ENCODE measurements around the gene GPSM3.

The GPSM3 gene

DNA sequence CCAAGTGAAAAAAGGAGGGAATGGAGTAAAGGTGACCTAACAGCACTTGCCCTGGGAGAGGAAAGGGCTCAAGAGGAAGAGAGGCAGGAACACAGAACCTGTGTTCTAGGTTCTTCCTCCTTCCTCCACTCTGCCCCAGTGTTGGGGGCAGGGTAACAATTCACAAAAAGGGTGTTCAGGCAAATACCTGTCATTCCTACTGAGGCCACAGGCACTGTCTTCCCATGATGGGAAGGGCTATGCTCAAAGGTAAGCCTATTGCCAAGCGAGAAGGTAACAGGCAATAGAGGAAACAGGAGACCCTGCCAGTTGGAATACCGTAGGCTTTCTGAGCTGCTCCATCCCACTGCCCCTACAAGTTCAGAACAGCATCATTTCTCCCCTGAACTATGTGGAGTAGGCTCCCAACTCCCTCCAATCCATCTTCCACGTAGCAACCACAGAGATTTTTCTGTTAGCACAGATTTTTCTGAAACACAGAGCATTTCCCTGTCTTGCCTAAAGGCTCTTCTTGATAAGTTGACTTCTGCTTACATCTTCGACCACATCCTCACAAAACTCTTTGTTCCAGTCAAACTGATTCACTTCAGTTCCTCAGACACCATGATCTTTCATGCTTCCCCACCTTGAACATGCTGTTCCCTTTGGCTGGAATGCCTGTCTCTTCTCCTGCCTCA, 19.3 kb downstream of the GPSM3 start:
- no peak for DNase-seq (ENCODE audit: low spot score)

DNA sequence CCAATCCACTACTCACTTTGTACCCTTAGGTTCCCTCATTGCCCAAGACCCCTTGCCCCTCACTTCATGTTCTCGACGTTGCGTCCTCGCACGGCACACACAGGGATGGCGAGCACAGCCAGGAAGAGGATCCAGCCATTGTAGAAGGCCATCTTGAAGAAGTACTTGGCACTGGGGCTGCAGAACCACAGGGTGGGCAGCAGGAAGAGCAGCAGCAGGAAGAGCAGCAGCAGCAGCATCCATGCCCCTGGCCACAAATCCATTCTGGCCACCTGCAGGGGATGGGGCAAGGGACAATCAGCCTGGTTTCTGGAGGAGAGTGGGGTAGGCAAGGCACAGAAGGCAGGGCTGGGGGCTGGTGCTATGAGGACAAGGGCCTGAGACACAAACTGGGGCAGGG, 21.2 kb downstream of the GPSM3 start:
- DNase-seq (ENCODE audit: low spot score) = no peak

DNA sequence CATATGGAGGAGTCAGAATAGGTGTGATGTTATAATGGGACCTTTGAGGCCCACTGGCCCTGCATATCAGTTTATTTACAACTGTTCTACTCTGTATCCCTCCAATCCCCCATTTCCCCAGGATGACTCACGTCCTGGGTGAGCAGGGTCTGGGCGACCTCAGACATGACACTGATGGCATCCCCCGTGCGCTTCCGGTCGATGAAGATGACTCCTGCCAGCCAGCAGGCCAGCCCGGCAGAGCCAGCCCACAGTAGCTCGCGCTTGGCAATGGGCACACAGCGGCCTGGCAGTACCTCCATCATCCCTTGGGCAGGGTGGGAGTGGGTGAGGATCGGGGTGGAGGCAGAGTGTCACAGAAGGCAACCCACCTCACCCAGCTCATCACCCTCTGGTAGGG, 22.1 kb downstream of the GPSM3 start:
- DNase-seq (ENCODE audit: low spot score) = no peak

DNA sequence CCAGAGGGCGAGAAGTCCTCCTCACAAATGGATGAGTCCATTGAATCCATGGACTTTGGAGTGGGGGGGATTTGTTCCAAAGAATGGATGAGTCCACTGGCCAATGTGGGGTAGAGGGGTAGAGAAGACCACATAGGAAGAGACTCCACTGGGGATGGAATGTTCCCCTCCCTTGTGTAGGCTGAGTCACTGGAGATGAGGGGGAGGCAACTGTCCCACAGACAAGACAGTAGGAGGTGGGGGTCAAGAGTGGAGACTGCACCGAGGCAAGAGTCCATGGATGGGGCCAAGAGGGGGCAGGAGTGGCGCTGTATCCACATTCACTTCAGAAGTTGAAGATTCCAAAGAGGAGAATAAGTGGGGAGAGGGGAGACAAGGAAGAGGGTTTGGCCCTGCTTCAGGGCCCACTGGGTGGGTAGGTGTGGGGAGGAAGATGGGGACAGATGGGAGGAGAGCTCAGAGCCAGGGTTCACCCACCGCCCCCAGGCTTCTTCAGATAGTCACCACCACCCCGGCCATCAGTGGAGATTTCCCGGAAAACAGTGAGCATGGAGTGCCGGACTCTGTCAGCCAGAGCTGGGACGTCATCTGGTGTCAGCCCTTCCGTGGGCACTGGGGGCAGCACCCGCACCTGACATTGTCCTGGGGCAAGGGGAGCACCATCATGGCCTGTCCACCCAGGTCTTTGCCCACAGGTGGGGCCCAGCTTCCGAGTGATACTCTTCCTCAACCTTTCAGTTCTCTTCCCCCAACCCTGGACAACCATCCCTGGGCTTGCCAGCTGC, 23.4 kb downstream of the GPSM3 start:
- DNase-seq (ENCODE audit: low spot score) = no peak

DNA sequence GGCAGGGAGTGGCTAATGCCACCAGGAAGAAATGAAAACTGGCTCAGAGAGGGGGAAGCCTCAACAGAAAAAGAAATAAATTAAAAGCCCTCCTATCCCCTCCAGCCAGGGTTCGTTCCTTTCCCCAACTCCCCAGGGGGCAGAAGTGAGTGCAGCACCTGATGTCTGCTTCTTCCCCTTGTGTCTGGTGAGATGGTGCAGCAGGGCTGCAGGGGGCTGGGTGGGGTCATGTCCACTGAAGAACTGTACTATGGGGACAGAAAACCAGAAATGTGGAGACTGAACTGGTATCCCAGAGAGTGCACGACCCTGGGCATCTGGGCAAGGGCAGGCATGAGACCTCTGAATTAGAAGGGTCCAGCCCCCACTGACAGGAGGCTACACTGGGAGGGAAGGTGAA, 24.1 kb downstream of the GPSM3 start:
- DNase-seq (ENCODE audit: low spot score) = no peak

DNA sequence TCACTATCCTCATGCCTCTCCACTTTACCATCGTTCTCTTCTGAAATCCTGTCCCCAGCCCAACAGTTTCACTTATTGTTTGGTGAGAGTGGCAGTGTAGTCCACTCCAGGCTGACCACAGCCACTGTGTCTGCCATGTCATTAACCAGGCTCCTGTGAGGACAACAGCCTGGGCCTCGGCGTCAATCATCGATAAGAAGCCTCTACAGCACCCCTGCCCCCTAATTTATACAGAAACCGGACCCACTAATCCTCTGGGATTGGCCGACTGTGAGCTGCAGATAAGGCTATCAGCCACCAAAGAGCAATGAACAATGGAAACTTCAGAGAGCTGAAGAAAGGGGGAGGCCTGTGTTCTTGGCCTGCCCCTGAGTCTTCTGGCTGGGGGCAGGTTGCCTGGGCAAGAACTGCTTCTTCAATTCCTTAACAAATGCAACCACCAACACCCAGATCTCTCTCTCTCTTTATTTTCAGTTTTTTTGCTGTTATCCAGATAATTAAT, 24.6 kb downstream of the GPSM3 start:
- DNase-seq (ENCODE audit: low spot score) = no peak

DNA sequence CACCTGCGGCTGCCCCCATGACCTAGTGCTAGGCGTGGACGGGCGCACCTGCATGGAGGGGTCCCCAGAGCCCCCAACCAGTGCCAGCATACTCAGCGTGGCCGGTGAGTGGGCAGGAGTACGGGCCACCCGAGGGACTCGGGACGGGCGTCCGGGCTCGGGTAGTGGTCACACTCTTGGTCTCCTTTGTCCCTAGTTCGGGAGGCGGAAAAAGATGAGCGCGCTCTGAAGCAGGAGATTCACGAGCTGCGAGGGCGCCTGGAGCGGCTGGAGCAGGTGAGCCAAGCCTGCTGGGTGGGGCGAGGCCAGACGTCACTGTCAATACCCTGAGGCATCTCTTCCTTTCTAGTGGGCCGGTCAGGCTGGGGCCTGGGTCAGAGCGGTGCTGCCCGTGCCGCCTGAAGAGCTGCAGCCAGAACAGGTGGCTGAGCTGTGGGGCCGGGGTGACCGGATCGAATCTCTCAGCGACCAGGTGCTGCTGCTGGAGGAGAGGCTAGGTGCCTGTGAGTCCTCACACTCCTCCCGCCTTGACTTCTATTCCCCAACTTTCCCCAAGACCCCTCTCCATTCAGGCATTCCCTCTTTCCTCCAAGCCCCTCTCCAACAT, 25.2 kb downstream of the GPSM3 start:
- no peak for DNase-seq (ENCODE audit: low spot score)

DNA sequence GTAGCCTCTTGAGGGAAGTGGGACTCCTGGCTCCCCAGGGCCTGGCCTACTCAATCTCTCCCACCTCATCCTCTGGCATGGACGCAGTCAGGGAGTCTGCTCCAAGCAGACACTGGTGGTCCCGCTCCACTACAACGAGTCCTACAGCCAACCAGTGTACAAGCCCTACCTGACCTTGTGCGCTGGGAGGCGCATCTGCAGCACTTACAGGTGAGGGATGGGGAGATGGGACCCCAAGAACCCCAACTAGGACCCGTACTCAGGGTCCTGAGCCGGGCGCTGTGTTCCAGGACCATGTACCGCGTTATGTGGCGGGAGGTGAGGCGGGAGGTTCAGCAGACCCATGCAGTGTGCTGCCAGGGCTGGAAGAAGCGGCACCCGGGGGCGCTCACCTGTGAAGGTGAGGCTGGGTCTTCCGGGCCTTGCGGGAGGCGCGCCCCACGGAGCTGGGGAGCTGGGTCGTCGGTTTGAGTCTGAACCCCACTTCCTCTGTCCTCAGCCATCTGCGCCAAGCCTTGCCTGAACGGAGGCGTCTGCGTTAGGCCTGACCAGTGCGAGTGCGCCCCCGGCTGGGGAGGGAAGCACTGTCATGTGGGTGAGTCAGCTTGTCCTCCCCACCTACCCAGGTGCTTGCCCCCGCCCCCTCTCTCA, 25.9 kb downstream of the GPSM3 start:
- DNase-seq (ENCODE audit: low spot score) = no peak

DNA sequence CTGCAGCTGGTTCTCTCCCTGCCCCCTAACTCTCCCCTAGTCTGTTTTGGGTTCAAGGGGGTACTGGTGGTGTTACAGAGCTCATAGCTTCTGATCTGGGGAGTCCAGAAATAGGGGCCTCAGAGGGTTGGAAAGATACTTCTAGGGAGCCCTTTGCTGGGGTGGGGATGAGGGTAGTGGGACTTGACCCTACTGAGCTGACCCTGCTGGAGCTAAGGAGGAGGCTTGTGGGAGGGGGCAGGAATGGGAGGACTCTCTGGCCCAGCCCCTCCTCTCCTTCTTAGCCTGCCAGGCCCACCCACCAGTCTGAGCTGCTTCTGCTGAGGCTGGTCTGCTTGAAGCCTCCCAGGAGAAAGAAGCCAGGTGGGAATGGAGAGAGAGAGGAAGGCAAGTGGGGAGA, 28.1 kb downstream of the GPSM3 start, which contains the start of gene EGFL8:
EGFL8 (plus strand) TSS at position 301 of the 400 bp plus-strand sequence. CDS start 1,571 bp downstream, outside the sequence.
- no peak for DNase-seq (ENCODE audit: low spot score)

DNA sequence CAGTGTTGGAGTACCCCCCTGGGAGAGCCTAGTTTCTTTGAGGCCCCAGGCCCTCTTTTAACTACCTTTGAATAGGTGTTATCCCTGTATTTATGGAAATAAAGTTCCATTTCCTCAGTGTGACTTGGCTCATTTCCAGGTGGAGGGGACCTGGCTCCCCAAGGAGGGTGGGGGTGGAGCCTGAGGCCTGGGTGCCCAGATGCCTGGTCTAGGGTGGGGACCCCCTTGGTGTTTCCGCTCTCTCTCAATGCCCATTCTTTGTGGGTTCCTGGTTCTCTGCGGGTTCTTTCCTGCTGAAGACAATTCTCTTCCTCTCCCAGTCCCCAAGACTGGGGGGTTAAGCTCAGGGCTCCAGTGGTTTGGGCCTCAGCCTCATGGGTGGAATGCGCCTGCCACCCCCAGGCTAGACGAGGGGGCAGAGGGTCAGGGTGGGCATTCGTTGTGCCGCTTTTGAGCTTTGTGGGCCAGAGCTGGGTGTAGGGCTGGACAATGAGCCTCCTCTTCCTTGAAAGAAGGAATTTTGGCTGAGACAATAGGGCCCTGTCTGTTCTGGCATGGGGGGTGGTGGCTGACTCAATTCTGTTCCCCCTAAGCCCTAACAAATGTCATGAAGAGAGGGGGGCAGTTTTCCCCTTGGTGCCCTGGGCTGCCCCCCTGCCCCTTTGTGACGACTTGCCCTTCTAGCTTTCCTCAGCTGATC, 28.7 kb downstream of the GPSM3 start:
- no peak for DNase-seq (ENCODE audit: low spot score)

DNA sequence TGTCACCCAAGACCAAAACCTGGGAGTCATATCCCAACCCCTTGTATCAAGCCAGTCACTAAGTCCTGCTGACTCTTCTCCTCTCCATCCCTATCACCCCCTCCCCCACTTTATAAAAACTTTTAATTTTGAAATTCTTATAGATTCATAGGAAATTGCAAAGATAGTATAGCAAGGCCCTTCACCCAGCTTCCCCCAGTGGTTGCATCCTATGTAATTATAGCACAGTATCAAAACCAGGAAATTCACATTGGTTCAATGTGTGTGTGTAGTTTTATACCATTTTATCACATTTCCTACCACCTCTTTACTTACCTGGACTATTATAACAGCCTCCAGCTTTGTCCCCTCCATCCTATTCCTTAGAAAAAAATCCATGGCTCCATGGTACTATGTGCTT, 34.4 kb downstream of the GPSM3 start:
- no peak for DNase-seq (ENCODE audit: low spot score)

DNA sequence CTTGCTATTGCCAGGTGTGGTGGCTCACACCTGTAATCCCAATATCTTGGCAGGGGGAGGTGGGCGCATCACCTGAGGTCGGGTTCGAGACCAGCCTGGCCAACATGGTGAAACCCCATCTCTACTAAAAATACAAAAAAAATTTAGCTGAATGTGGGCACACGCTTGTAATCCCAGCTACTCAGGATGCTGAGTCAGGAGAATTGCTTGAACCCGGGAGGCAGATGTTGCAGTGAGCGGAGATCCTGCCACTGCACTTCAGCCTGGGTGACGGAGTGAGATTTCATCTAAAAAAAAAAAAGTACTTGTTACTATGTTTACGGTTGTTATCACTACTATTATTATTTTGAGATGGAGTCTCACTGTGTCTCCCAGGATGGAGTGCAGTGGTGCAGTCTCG, 35.6 kb downstream of the GPSM3 start:
- DNase-seq (ENCODE audit: low spot score) = no peak

DNA sequence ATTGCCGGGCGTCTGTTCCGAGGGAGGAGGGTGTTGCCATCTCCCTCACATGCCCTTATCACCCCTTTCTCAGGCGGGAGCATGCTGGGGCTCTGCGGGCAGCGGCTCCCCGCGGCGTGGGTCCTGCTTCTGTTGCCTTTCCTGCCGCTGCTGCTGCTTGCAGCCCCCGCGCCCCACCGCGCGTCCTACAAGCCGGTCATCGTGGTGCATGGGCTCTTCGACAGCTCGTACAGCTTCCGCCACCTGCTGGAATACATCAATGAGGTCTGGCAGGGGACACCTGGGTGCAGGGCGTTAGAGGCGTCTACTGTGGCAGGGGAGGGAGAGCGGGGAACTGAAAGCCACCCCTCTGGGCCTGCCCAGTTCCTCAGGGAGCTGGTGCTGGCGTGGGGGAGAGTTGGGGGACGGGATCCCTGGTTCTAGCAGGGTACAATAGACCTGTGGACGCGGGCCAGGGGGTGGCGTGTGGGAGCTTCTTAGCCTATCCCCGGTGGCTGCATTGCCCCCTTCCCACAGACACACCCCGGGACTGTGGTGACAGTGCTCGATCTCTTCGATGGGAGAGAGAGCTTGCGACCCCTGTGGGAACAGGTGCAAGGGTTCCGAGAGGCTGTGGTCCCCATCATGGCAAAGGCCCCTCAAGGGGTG, 37.8 kb downstream of the GPSM3 start:
- DNase-seq (ENCODE audit: low spot score) = no peak

DNA sequence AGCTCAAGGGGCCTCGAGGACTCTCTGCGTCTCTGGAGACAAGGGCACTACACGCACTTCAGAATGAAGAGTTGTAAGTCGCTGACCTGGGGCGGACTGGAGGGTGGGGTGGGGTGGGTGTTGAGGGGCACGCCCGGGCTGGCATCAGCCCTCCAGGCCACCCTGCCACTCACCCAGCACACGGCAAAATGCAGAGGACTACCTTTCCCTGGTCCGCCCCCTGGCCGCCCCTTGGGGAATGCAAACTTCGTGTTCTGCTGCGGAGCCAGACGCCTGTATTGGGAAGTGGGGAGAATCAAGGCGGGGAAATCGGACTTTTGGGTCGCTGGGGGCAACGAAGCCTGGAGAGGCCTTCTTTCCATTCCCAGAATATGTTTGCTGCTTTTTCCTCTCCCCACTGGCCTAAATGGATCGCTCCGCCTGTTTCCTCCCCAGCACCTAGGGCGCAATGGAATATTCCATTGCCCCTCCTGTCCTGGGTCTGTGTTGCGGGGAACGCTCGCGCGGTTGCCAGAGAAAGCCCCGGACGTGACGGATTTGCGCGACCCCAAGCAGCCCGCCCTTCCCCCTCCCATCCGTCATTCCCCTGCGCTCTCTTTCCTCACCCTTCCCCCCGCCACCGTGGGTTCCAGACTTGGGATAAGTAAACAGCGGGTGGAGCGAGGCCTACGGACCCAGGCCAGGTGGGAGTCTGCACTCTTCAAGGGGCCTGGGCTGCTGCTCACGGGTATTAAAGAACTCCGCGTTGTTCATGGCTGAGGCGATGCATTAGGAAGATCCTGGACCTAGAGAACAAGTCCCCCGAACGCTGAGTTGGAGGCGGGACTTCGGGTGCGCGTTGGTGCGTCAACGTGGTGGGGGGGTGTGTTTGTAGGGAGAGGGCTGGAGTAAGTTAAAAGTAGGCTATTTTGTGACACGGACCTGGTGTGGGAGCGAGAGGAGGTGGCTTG, 38.6 kb downstream of the GPSM3 start, which contains the start of gene PPT2:
PPT2 (plus strand) TSS at position 578 of the 950 bp plus-strand sequence. CDS start 454 bp downstream, outside the sequence.
- DNase-seq (ENCODE audit: low spot score) = peak; percentile 87

DNA sequence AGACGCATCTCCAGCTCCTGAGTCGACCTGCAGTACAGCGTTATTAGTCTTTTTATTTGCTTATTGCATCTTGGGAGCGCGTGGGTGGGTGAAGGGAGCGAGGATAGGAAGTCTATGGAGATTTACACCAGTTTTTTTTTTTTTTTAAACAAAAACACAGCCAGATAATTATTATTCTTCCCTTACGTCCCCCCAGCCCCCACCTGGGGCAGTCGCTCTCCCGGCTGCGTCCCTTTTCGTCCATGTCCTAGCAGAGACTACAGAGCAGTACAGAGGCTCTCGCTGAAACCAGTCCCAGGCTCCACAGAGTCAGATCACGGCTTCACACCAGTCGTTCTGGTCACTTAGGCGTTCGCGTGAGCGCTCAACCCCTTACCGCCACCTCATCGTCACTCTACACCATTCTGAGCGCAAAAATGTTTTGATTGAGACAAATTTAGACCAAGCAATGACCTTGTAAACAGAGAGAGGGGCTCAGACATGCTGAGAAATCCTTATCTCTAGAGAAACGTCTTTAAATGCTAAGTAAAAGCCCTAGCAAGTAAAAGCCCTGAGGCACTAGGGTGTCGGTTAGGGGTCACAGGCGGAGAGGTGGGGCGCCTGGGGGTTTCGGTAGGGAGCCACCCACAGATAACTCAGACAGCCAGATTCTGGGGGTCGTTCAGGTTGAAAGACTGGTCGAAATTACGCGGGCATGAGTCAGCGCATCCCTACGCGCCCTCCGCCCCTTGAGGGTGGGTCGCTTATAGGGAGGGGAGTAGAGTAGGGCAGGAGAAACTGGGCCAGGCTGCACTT, 39.5 kb downstream of the GPSM3 start:
- DNase-seq (ENCODE audit: low spot score) = no peak

DNA sequence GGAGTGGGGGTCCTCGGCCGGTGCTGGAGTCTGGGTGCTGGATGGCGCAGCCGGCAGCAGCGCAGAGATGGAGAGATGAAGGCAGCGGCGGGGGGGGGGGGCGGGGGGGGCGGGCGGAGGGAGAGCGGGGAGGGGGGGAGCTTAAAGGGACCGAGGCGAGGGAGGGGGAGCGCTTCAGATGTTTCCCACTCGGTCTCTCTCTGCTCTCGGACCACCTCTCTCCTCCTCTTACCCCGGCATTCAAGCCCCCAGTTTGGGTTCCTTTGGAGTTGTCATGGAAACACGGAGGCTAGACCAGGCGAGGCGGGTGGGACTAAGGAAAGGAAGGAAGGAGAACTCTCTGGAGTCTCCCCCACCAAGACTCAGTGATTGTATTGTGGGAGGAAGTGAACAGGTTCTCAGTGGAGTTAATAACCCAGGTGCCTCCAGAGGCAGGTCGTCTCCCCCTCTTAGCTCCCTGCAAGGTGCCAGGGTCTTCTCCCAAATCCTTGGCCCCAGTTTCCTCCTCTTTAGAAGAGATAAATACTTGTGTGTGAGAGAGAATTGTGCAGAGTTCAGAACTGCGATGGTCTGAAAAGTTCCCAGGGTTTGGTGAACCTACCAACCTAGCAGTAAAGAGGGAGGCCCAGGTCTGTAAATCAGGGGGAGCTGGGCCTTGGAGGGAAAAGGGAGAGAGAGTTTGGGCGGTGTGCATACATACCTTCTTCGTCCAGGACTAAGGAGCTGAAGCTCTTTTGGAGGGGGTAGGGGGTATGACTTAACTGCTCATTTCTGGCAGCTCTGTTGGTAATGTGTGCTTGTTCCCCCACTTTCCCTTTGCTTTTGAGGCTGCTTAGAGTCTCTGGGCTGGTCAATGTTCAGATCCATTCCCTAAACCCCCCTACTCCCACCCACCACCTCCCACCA, 40.3 kb downstream of the GPSM3 start, which contains the start of gene PRRT1:
PRRT1 (minus strand) TSS at position 77 of the 906 bp plus-strand sequence. CDS start 112 bp downstream, outside the sequence.
- no peak for DNase-seq (ENCODE audit: low spot score)

DNA sequence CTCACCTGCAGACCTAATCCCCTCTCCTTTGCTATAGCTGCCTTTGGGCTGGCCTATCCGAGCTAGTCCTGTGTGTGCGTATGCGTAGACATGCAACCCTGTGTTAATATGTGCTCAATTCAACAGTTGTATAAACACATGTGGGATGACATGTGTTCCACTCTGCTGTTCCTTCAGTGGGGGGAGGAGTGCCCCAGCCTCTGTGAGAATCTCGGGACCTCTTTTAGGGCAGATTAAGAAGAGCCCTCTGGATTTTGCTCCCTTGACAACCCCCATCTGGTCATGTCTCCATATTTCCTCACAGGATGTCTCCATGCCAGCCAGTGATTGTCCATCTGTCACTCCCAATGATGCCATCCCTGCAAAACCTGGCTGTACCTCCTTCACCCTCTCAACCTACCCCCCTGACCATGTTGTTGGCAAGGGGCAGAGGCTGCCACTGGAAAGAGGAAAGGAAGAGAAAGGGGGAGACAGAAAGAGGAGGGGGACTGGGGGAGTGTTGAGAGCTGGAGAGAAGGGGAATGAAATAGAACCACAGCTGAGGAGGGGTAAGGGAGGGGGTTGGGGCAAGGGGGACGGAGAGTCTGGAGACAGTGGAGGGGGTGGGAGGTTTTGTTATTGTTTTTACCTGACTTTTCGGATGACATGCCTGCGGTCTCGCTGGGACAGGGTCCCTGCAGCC, 41.1 kb downstream of the GPSM3 start:
- no peak for DNase-seq (ENCODE audit: low spot score)
